Karpas-422 (cell line): ENCODE data around the gene PHF10. TPM values are rescaled to one million over a fixed set of nuclear protein-coding genes. Genes with fewer than 3 reads are reported as not detected.

Source experiments
- DNase-seq: peaks from one replicate; pipeline ENCODE4 v3.0.0-alpha.2; 2015
- H2AFZ ChIP-seq: fragments of 200-600 bp; sonication (generic); 2 replicates; pipeline ENCODE4 v1.6.1; 2014; ENCODE audit warnings: antibody characterized with exemption, low read length, mixed read lengths
- H3K27ac ChIP-seq: fragments of 200-600 bp; sonication (generic); 2 replicates; pipeline ENCODE4 v1.5.1; 2014; ENCODE audit warnings: mild to moderate bottlenecking, low read length, moderate library complexity
- H3K27me3 ChIP-seq: fragments of 200-600 bp; sonication (generic); 2 replicates; pipeline ENCODE4 v1.6.1; 2014; ENCODE audit warnings: low read length, mixed read lengths
- H3K36me3 ChIP-seq: fragments of 200-600 bp; sonication (generic); 2 replicates; pipeline ENCODE4 v1.6.1; 2014; ENCODE audit warnings: low read length, mixed read lengths; ENCODE audit not compliant: insufficient read depth
- H3K4me1 ChIP-seq: fragments of 200-600 bp; sonication (generic); 2 replicates; pipeline ENCODE4 v1.6.1; 2014; ENCODE audit warnings: mild to moderate bottlenecking, low read length, mixed read lengths
- H3K4me2 ChIP-seq: fragments of 200-600 bp; sonication (generic); 2 replicates; pipeline ENCODE4 v1.6.1; 2014; ENCODE audit warnings: low read length, low read depth, mild to moderate bottlenecking; ENCODE audit not compliant: poor library complexity, severe bottlenecking
- H3K4me3 ChIP-seq: fragments of 200-600 bp; sonication (generic); 2 replicates; pipeline ENCODE4 v1.5.1; 2014; ENCODE audit warnings: mild to moderate bottlenecking, antibody characterized with exemption, low read length, mixed read lengths
- H3K79me2 ChIP-seq: fragments of 200-600 bp; sonication (generic); 2 replicates; pipeline ENCODE4 v1.6.1; 2014; ENCODE audit warnings: mild to moderate bottlenecking, low read length, mixed read lengths
- H3K9ac ChIP-seq: fragments of 200-600 bp; sonication (generic); 2 replicates; pipeline ENCODE4 v1.6.0; 2014; ENCODE audit warnings: low read length
- H3K9me2 ChIP-seq: fragments of 200-600 bp; sonication (generic), shearing (Covaris generic); replicated peaks from 2 replicates; pipeline ENCODE4 v1.6.0; 2014; ENCODE audit warnings: mild to moderate bottlenecking, low read length, moderate library complexity; ENCODE audit not compliant: insufficient read depth
- H3K9me3 ChIP-seq: fragments of 300-700, 200-600 bp; sonication (generic); 2 replicates; pipeline ENCODE4 v1.6.1; 2014; ENCODE audit warnings: low read length, mixed read lengths
- H4K20me1 ChIP-seq: fragments of 200-600 bp; sonication (generic); 2 replicates; pipeline ENCODE4 v1.6.1; 2014; ENCODE audit warnings: mild to moderate bottlenecking, antibody characterized with exemption, low read length, low read depth; ENCODE audit not compliant: insufficient read depth
- total RNA-seq: library from RNA; depleted of rRNA; stranded (reverse); fragments of >200 nt; shearing (Covaris generic); gene quantifications from 2 replicates; pipeline ENCODE4 v1.2.3, GENCODE V29; 2014; ENCODE audit warnings: low replicate concordance; rRNA removed

PHF10 gene
- total RNA-seq, 1 experiment from 2014 or later = 53.2 TPM

DNA sequence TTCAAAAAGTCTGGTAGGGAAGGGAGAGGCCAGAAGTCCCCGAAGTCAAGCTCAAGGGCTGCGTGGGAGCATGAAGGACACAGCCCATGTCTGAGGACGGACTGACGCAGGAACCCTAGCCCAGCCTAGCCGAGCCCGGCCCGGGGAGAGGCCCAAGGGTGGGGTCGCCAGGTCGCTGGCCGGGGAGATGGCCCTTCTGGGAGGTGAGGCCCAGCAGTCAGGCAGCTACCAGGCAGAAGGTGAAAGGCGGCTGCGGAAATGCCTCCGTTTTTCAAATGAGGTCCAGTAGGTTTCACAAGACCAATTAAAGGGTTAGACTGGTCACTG is 67.1 kb downstream of the PHF10 start:
- Histone ChIP-seq H3K4me2 (no peak overlapping the region), H2AFZ (no peak overlapping the region), H4K20me1 (no peaks in the 10 kb centered on the region), H3K9me3 (no peaks in the 10 kb centered on the region), H3K9ac (no peak overlapping the region), H3K36me3 (peaks cover 6% of the 10 kb centered on the region; the same call in 1 of the 2 replicates), H3K79me2 (no peaks in the 10 kb centered on the region), H3K4me3 (no peak overlapping the region), H3K4me1 (peaks cover 14% of the 10 kb centered on the region), H3K9me2 (no peaks in the 10 kb centered on the region), H3K27me3 (no peaks in the 10 kb centered on the region), H3K27ac (no peak overlapping the region)
- no peak for DNase-seq

DNA sequence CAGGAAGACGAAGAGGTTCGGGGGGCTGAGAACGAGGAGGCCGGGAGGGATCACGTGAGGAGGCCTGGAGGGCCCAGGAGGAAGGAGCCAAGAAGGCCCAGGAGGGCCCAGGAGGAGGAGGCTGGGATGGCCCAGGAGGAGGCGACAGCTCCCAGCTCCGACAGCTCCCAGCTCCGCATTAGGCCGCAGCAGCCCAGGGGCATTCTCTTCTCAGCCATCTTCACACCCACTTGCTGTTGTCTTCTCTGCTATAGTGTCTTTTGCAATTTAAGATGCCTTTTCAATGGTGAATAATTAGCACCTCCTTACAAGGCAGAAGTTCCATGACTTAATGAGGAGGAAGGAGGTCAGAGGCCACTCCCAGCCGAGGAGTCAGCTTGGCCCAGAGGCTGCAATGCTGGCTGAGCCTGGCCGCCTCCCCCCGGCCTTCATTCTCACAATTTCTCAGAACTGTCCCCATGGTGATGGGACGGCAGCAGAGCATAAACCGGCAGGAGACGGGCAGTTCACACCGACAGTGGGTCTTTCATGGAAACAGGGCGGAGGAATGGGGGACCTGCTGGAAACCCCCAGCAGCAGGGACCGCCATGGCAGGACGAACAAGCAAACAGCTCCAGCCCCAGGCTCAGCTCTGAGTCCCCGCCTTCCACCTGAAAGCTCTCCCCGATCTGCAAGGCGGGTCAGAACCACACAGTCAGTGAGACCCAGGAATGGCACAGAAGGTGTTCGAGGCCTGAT is 67.6 kb downstream of the PHF10 start:
- Histone ChIP-seq H3K9me2 (no peaks in the 10 kb centered on the region), H3K79me2 (no peaks in the 10 kb centered on the region), H4K20me1 (no peaks in the 10 kb centered on the region), H2AFZ (no peak overlapping the region), H3K9me3 (no peaks in the 10 kb centered on the region), H3K27me3 (no peaks in the 10 kb centered on the region), H3K36me3 (peaks cover 7% of the 10 kb centered on the region; the same call in 1 of the 2 replicates), H3K4me2 (no peak overlapping the region), H3K4me1 (peaks cover 14% of the 10 kb centered on the region), H3K9ac (no peak overlapping the region), H3K4me3 (no peak overlapping the region), H3K27ac (no peak overlapping the region)
- no peak for DNase-seq

DNA sequence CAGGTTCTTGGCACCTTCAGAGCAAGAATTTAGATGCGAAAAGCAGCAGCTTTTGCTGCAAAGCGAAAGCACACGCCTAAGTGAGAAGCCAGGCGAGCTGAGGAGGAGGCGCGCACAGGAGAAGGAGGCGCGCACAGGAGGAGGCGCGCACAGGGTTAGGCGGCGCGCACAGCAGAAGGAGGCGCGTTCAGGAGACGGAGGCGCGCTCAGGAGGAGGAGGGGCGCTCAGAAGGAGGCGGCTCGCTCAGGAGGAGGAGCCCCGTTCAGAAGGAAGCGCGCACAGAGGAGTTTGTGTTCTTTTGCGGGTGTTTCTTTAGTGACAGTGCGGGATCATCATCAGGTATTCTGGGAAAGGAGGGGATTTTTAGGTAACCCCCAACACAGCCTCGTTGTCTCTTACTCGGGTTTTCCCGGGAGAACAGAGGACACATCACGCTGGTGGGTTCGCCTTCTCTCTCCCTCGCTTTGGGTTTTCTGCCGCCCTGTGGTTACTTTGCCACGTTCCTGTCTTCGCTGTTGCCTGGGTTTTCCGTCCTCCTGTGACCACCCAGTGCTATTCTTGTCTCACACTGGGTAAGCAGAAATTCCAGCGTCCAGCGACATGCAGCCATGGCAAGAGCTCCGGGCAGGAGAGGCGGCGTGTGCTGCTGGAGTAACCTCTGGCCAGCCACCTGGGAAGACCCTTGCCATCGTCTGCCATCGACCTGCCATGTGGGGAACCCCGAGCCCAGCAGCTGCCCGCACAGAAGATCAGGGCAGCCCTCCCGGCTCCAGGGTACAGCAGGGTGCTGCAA is 69.5 kb downstream of the PHF10 start:
- H3K36me3 ChIP-seq = peaks cover 9% of the 10 kb centered on the region; the same call in 1 of the 2 replicates
- peak overlapping the region; percentile 67 for H3K4me3 ChIP-seq
- H3K79me2 ChIP-seq = no peaks in the 10 kb centered on the region
- peak overlapping the region; percentile 80 for H3K4me2 ChIP-seq
- H3K27me3 ChIP-seq = no peaks in the 10 kb centered on the region
- H3K4me1 ChIP-seq = peaks cover 14% of the 10 kb centered on the region
- H4K20me1 ChIP-seq = no peaks in the 10 kb centered on the region
- H3K9ac ChIP-seq = peak overlapping the region; percentile 68
- no peaks in the 10 kb centered on the region for H3K9me3 ChIP-seq
- peak; percentile 85 for DNase-seq
- H3K27ac ChIP-seq = no peak overlapping the region; the same call in 1 of the 2 replicates
- H2AFZ ChIP-seq = peak overlapping the region; percentile 71
- H3K9me2 ChIP-seq = no peaks in the 10 kb centered on the region

Other genes starting within 250 kb of the PHF10 start
- 63.0 and 76.8 TPM in 2 replicates for gene WDR27, start 22.5 kb downstream of the PHF10 start, total RNA-seq
- gene C6orf120, start 22.4 kb downstream of the PHF10 start, total RNA-seq = 43.9 and 51.4 TPM in 2 replicates
- gene DYNLT2, start 27.1 kb upstream of the PHF10 start, total RNA-seq = 5.8 and 6.1 TPM in 2 replicates
- 12.6 and 38.5 TPM in 2 replicates for gene ERMARD, start 27.1 kb upstream of the PHF10 start, total RNA-seq